H1 (cell line): Measurements from ENCODE around the gene RHBDF1. TPM values are rescaled to one million over a fixed set of nuclear protein-coding genes. Genes with fewer than 3 reads are reported as not detected.

Experiments used
- ATF3 ChIP-seq: IDR thresholded peaks from 2 replicates; pipeline ENCODE4 v1.6.1; 2011; ENCODE audit warnings: low read depth, mild to moderate bottlenecking, low read length; ENCODE audit not compliant: insufficient read depth
- GTF2F1 ChIP-seq: IDR thresholded peaks from 2 replicates; pipeline ENCODE4 v1.6.1; 2012; ENCODE audit warnings: low read depth, low read length, improper control_type of control experiment, borderline replicate concordance
- HDAC6 ChIP-seq: IDR thresholded peaks from one replicate; pipeline ENCODE4 v1.7.1; 2012; ENCODE audit warnings: low read depth, mild to moderate bottlenecking, inconsistent platforms, low read length, moderate library complexity
- KDM4A ChIP-seq: IDR thresholded peaks from one replicate; pipeline ENCODE4 v1.7.1; 2012; ENCODE audit warnings: low read depth, mild to moderate bottlenecking, moderate library complexity, low read length, inconsistent platforms; ENCODE audit not compliant: severe bottlenecking
- NRF1 ChIP-seq: IDR thresholded peaks from 2 replicates; pipeline ENCODE4 v1.6.1; 2011; ENCODE audit warnings: mild to moderate bottlenecking, low read depth, low read length, improper control_type of control experiment
- PHF8 ChIP-seq: fragments of 200-600 bp; sonication (generic); conservative IDR thresholded peaks from 2 replicates; pipeline ENCODE4 v1.7.1; 2012; ENCODE audit warnings: low read depth, mild to moderate bottlenecking, inconsistent platforms, low read length, moderate library complexity
- RFX5 ChIP-seq: IDR thresholded peaks from 2 replicates; pipeline ENCODE4 v1.6.1; 2011; ENCODE audit warnings: low read depth, low read length, improper control_type of control experiment, borderline replicate concordance
- polyA plus RNA-seq, 7 experiments: library from polyadenylated mRNA; depleted of rRNA in 3 of 7; stranded (reverse) in 5 of 7; unstranded in 2 of 7; fragments of >200 nt in 5 of 7; fragments of 200-250 nt in 2 of 7; gene quantifications; 1 replicate in 5 of 7; 2 replicates in 1 of 7; 4 replicates in 1 of 7; pipeline versions ENCODE4 v1.2.1 to v1.2.3, GENCODE V29; 2011 to 2013; ENCODE audit warnings: missing spikeins in 2 of 7, mixed read lengths in 2 of 7
- total RNA-seq: library from RNA; stranded (reverse); fragmentation: NEBNext Ultra II Directional; extraction: Animal tissue kit (Norgen Biotek cat#: 25700); gene quantifications from 2 replicates; pipeline ENCODE4 v1.2.1, GENCODE V29; 2021

The RHBDF1 gene
- total and polyA plus RNA-seq, 2 of the 8 experiments (the other 6 are each of a cell fraction or from before 2014, with no cell fraction given) = 37.4 to 51.6 TPM

- TF ChIP-seq PHF8 = peak; percentile 76
- TF ChIP-seq ATF3 = no peak
- no peak for TF ChIP-seq GTF2F1
- TF ChIP-seq NRF1 = peak; percentile 65
- no peak for TF ChIP-seq HDAC6
- peak; percentile 78 for TF ChIP-seq KDM4A
- no peak for TF ChIP-seq RFX5
These were observed 18.8 kb downstream of the RHBDF1 start, which contains the start of the genes POLR3K and SNRNP25 (continued) for GRCh38 chr16:53346-54236.
